Measurements from ENCODE around the gene ZNHIT1. TPM values are rescaled to one million over a fixed set of nuclear protein-coding genes. Genes with fewer than 3 reads are reported as not detected.

The ZNHIT1 gene
- total and polyA plus RNA-seq, 2 of the 8 experiments (the other 6 are each of a cell fraction or from before 2014, with no cell fraction given): 38.2 to 61.7 TPM

DNA sequence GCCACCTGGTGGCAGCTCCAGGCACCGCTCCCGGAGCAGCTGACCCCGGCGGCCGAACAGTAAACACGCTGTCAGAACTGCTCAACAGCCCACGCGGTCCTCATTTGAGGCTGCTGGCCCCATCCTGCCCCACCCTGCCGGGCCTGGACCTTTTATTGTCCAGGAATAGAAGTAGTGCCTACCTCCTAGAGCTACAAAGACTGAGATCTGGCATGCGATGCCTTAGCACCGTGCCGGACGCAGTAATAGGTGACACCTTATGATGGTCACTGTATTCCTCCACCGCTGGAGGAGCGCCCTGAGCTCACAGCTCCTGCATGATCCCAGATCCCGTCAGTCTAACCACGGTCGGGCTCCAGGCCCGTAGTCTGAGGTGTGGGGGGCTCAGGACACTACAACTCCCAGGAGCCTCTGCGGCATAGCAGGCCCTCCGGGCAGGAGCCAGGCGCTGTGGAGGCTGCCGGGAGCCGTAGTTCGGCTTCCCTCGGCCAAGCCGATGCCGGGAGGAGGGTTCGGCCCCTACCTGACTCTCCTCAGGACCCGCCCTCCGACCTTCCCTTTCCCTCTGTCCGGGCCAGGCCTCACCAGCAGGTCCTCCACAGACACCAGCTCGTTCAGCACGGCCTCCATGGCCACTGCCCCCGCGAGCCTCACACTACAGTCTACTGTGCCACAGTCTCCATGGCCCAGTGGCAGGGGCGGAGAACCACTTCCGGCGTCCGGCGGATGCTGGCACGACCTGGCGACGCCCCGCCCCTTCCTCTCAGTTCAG is 26.6 kb downstream of the ZNHIT1 start, which contains the start of gene FIS1 (continued):
- TF ChIP-seq, protein P1, sequence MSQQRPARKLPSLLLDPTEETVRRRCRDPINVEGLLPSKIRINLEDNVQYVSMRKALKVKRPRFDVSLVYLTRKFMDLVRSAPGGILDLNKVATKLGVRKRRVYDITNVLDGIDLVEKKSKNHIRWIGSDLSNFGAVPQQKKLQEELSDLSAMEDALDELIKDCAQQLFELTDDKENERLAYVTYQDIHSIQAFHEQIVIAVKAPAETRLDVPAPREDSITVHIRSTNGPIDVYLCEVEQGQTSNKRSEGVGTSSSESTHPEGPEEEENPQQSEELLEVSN (IDR thresholded peaks at IDR 0.05): no peak
- no peak for TF ChIP-seq SP1 (IDR thresholded peaks at IDR 0.05; ENCODE audit: low read depth, low read length)
